HepG2 (cell line): Measurements from ENCODE around the gene ANAPC16. TPM values are rescaled to one million over a fixed set of nuclear protein-coding genes. Genes with fewer than 3 reads are reported as not detected.

Source experiments
- FOXA3 ChIP-seq: IDR thresholded peaks from 2 replicates; pipeline ENCODE4 v1.6.1; 2016; ENCODE audit warnings: missing genetic modification reagents, missing compliant biosample characterization
- MAZ ChIP-seq, 2 experiments: sonication (generic) in 1 of 2; formaldehyde crosslinking in 1 of 2; IDR thresholded peaks; 2 replicates each; pipeline versions ENCODE4 v1.5.0 to v1.6.1; 2012 to 2020; ENCODE audit warnings: low read depth in 2 of 2, mild to moderate bottlenecking in 2 of 2, borderline replicate concordance in 1 of 2, improper control_type of control experiment in 1 of 2, low read length in 1 of 2, missing genetic modification reagents in 1 of 2, moderate library complexity in 1 of 2
- MTA1 ChIP-seq: sonication (generic); formaldehyde crosslinking; IDR thresholded peaks from 2 replicates; pipeline ENCODE4 v1.4.0; 2020; ENCODE audit warnings: missing genetic modification reagents, mild to moderate bottlenecking, borderline replicate concordance
- MXD1 ChIP-seq: sonication (generic); formaldehyde crosslinking; IDR thresholded peaks from 2 replicates; pipeline ENCODE4 v1.4.0; 2020; ENCODE audit warnings: mild to moderate bottlenecking, missing genetic modification reagents
- MYPOP ChIP-seq: sonication (generic); formaldehyde crosslinking; IDR thresholded peaks from 2 replicates; pipeline ENCODE4 v1.8.1; 2023; ENCODE audit warnings: mild to moderate bottlenecking, moderate library complexity, missing genetic modification reagents
- NR0B2 ChIP-seq: sonication (generic); formaldehyde crosslinking; IDR thresholded peaks from 2 replicates; pipeline ENCODE4 v1.4.0; 2020; ENCODE audit warnings: mild to moderate bottlenecking, missing genetic modification reagents
- NRL ChIP-seq: sonication (generic); formaldehyde crosslinking; IDR thresholded peaks from 2 replicates; pipeline ENCODE4 v1.5.0; 2020; ENCODE audit warnings: missing genetic modification reagents, mild to moderate bottlenecking, moderate library complexity, borderline replicate concordance
- PCBP2 ChIP-seq: fragments of 200-400 bp; formaldehyde crosslinking; optimal IDR thresholded peaks from 2 replicates; pipeline ENCODE3; 2018; ENCODE audit warnings: low read length, low read depth; ENCODE audit not compliant: poor library complexity, severe bottlenecking
- SP1 ChIP-seq, 2 experiments: fragments of 450-650 bp in 1 of 2; sonication (generic) in 1 of 2; formaldehyde crosslinking in 1 of 2; IDR thresholded peaks; 2 replicates each; pipeline versions ENCODE4 v1.4.0 to v1.6.1; 2016 to 2020; ENCODE audit warnings: missing genetic modification reagents in 1 of 2
- SRSF4 ChIP-seq: fragments of 200-400 bp; formaldehyde crosslinking; IDR thresholded peaks from one replicate; pipeline ENCODE4 v1.6.1; 2018; ENCODE audit warnings: mild to moderate bottlenecking, low read depth, low read length, moderate library complexity; ENCODE audit not compliant: poor library complexity, severe bottlenecking
- SYNCRIP ChIP-seq: fragments of 200-400 bp; formaldehyde crosslinking; IDR thresholded peaks from 2 replicates; pipeline ENCODE4 v1.6.1; 2018; ENCODE audit warnings: mild to moderate bottlenecking, low read depth, low read length; ENCODE audit not compliant: insufficient read depth
- TEAD3 ChIP-seq: optimal IDR thresholded peaks from 2 replicates; pipeline ENCODE3; 2016; ENCODE audit warnings: borderline replicate concordance
- ZBTB7A ChIP-seq: sonication (generic); formaldehyde crosslinking; IDR thresholded peaks from 2 replicates; pipeline ENCODE4 v1.8.0; 2022; ENCODE audit warnings: mild to moderate bottlenecking, missing genetic modification reagents
- ZC3H13 ChIP-seq: sonication (generic); formaldehyde crosslinking; IDR thresholded peaks from 2 replicates; pipeline ENCODE4 v1.8.1; 2023; ENCODE audit warnings: mild to moderate bottlenecking, missing genetic modification reagents, moderate library complexity
- ZKSCAN8 ChIP-seq: IDR thresholded peaks from 2 replicates; pipeline ENCODE4 v1.6.1; 2016; ENCODE audit warnings: borderline replicate concordance, missing genetic modification reagents, missing compliant biosample characterization
- ZMYM2 ChIP-seq: sonication (generic); formaldehyde crosslinking; IDR thresholded peaks from 2 replicates; pipeline ENCODE4 v1.8.0; 2022; ENCODE audit warnings: mild to moderate bottlenecking, missing genetic modification reagents
- ZNF138 ChIP-seq: sonication (generic); formaldehyde crosslinking; IDR thresholded peaks from 2 replicates; pipeline ENCODE4 v1.5.0; 2020; ENCODE audit warnings: mild to moderate bottlenecking, low read depth, missing genetic modification reagents
- ZNF264 ChIP-seq: sonication (generic); formaldehyde crosslinking; IDR thresholded peaks from 2 replicates; pipeline ENCODE4 v1.4.0; 2020; ENCODE audit warnings: missing genetic modification reagents
- ZNF460 ChIP-seq: sonication (generic); formaldehyde crosslinking; IDR thresholded peaks from 2 replicates; pipeline ENCODE4 v1.5.1; 2020; ENCODE audit warnings: missing genetic modification reagents, mild to moderate bottlenecking, borderline replicate concordance
- ZNF598 ChIP-seq: sonication (generic); formaldehyde crosslinking; IDR thresholded peaks from 2 replicates; pipeline ENCODE4 v1.5.1; 2020; ENCODE audit warnings: mild to moderate bottlenecking, missing genetic modification reagents, borderline replicate concordance
- ZNF672 ChIP-seq: sonication (generic); formaldehyde crosslinking; IDR thresholded peaks from 2 replicates; pipeline ENCODE4 v1.8.1; 2022; ENCODE audit warnings: missing genetic modification reagents
- polyA plus RNA-seq, 8 experiments: library from polyadenylated mRNA; depleted of rRNA in 3 of 8; stranded (reverse) in 7 of 8; unstranded in 1 of 8; fragments of >200 nt; fragmentation: Illumina TruSeq in 4 of 8; extraction: Trizol in 4 of 8; gene quantifications; 2 replicates each; pipeline versions ENCODE4 v1.2.1 to v1.2.3, GENCODE V29; 2011 to 2016; ENCODE audit warnings: low read depth in 4 of 8, missing spikeins in 1 of 8, mixed read lengths in 1 of 8; ENCODE audit not compliant: insufficient read depth in 1 of 8
- total RNA-seq, 5 experiments: library from RNA; depleted of rRNA; stranded (reverse); fragments of >200 nt; fragmentation: Illumina TruSeq; extraction: Trizol; gene quantifications; 2 replicates each; pipeline ENCODE4 v1.2.3, GENCODE V29; 2016; ENCODE audit warnings: low read depth in 1 of 5
- TF ChIP-seq, protein P1 (sequence below): IDR thresholded peaks from 2 replicates; pipeline ENCODE4 v1.6.1; 2016
- TF ChIP-seq, protein P2 (sequence below): sonication (generic); formaldehyde crosslinking; IDR thresholded peaks from 2 replicates; pipeline ENCODE4 v1.4.0; 2020; ENCODE audit warnings: mild to moderate bottlenecking, low read depth, missing genetic modification reagents

ANAPC16 gene
- total and polyA plus RNA-seq, 2 of the 13 experiments (the other 11 are each of a cell fraction or from before 2014, with no cell fraction given) = 74.8 to 89.4 TPM

DNA sequence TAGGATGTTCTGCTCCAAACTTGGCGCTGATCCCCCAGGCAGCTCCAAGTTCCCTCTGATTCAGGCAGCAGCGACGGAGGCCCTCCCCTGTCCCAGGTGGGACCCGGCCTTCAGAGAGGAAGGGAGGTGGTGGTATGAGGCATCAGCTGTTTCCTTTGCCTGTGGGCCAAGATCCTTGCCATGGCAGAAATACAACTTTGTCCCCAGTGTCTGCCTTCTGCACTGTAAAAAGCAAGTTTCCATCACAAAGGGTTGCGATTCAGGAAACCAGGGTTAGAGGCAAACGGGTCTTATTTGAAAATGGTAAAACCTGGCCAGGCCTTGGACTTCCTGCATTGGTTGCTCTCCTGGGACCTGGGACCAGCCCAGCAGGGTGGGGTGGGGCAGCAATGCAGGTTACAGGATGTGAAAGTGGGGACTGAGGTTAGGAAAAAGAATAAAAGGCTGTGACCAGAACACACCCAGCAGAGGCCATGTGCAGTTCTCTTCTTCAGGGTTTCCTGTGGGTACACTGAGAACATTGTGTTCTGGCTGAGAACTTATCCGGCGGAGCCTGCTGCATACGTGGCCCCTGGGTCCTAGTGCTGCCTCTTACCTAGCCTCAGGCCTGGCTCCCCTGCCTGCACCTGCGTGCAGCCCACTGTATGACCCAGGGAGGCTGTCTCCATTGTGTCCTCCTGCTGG is 32.8 kb downstream of the ANAPC16 start (continued):
- TF ChIP-seq, protein P1, sequence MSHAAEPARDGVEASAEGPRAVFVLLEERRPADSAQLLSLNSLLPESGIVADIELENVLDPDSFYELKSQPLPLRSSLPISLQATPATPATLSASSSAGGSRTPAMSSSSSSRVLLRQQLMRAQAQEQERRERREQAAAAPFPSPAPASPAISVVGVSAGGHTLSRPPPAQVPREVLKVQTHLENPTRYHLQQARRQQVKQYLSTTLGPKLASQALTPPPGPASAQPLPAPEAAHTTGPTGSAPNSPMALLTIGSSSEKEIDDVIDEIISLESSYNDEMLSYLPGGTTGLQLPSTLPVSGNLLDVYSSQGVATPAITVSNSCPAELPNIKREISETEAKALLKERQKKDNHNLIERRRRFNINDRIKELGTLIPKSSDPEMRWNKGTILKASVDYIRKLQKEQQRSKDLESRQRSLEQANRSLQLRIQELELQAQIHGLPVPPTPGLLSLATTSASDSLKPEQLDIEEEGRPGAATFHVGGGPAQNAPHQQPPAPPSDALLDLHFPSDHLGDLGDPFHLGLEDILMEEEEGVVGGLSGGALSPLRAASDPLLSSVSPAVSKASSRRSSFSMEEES (CRISPR knock-in tag) = no peak
- TF ChIP-seq NRL (CRISPR knock-in tag) (no peak), ZBTB7A (CRISPR knock-in tag) (no peak), MXD1 (CRISPR knock-in tag) (peak; percentile 37; the same call in 1 of the 2 replicates), SRSF4 (no peak), ZNF672 (CRISPR knock-in tag) (no peak), ZNF138 (no peak), MYPOP (CRISPR knock-in tag) (0 out of 2 replicates have a peak, but pooled peaks have one; percentile 8), ZMYM2 (CRISPR knock-in tag) (no peak), ZNF460 (CRISPR knock-in tag) (no peak), FOXA3 (CRISPR knock-in tag) (no peak), ZNF264 (peak; percentile 52; the same call in 1 of the 2 replicates), PCBP2 (no peak), SYNCRIP (no peak), TEAD3 (CRISPR knock-in tag) (no peak), ZC3H13 (no peak), MAZ (IDR thresholded peaks at IDR 0.05; ENCODE audit: borderline replicate concordance, low read depth, low read length) (no peak), MAZ (CRISPR knock-in tag; IDR thresholded peaks at IDR 0.05; ENCODE audit: low read depth) (0 out of 2 replicates have a peak, but pooled peaks have one; percentile 22), ZNF598 (CRISPR knock-in tag) (no peak), SP1 (IDR thresholded peaks at IDR 0.05) (no peak), SP1 (CRISPR knock-in tag; IDR thresholded peaks at IDR 0.05) (peak; percentile 41; the same call in 1 of the 2 replicates), NR0B2 (no peak), ZKSCAN8 (peak; percentile 98), MTA1 (CRISPR knock-in tag) (0 out of 2 replicates have a peak, but pooled peaks have one; percentile 25)
- TF ChIP-seq, protein P2, sequence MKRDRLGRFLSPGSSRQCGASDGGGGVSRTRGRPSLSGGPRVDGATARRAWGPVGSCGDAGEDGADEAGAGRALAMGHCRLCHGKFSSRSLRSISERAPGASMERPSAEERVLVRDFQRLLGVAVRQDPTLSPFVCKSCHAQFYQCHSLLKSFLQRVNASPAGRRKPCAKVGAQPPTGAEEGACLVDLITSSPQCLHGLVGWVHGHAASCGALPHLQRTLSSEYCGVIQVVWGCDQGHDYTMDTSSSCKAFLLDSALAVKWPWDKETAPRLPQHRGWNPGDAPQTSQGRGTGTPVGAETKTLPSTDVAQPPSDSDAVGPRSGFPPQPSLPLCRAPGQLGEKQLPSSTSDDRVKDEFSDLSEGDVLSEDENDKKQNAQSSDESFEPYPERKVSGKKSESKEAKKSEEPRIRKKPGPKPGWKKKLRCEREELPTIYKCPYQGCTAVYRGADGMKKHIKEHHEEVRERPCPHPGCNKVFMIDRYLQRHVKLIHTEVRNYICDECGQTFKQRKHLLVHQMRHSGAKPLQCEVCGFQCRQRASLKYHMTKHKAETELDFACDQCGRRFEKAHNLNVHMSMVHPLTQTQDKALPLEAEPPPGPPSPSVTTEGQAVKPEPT (CRISPR knock-in tag) = peak; percentile 73; the same call in 1 of the 2 replicates
